NCI-H460 (cell line): Measurements from ENCODE around the gene SFSWAP. TPM values are rescaled to one million over a fixed set of nuclear protein-coding genes. Genes with fewer than 3 reads are reported as not detected.

Experiments
- DNase-seq: peaks from one replicate; pipeline ENCODE4 v3.0.0-alpha.2; 2016; ENCODE audit warnings: low read depth; ENCODE audit errors: extremely low read depth
- total RNA-seq: library from RNA; depleted of rRNA; stranded (reverse); fragments of >200 nt; shearing (Covaris generic); gene quantifications from 2 replicates; pipeline ENCODE4 v1.2.3, GENCODE V29; 2014

Gene SFSWAP
- total RNA-seq, 1 experiment from 2014 or later: 34.6 TPM

GRCh38 chr12:131830335-131830913, 119.5 kb downstream of the SFSWAP start:
- peak; percentile 72 for DNase-seq

DNA sequence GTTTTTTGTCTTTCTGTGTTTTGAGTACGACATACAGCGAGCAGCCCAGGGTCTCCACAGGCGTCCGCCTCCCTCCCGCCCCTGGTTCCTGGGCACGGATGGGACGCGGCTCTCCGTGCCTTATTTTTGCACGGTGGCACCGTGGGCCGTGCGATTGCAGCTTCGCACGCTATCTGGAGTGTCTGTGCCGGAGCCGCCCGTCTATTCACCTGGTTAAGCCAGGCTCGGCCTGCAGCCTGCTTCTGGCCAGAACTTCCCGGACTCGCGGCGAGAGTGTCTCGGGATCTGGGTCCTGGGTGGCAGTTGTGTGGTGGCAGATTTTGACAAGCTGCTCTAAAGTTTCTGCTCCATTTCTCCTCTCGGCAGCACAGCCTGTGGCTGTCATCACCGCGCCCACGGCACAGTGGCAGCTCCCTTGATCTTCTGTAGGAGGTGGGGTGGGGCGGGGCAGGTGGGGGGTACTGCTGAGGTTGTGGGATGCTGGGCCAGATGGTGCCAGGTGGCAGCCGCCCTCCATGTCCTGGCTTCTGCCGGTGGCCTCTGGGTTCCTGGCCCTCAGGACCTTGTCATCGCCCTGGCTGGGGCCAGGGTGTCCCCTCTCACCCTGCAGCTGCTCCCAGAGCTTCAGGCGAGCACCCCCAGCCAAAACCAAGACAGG, 120.2 kb downstream of the SFSWAP start:
- DNase-seq: no peak

DNA sequence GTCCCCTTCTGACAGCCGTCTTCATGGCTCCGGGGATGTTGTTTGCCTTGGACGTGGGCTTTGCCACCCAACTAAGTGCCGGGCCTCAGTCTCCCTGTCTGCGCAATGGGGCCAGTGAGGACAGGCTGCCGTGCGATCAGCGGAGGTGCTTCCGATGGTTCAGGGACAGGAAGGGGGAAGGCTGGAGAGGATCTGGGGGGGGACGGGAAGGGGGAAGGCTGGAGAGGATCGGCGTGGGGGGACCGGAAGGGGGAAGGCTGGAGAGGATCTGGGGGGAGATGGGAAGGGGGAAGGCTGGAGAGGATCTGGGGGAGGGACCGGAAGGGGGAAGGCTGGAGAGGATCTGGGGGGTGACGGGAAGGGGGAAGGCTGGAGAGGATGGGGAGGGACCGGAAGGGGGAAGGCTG, 120.7 kb downstream of the SFSWAP start:
- peak; percentile 41 for DNase-seq

GRCh38 chr12:131832321-131833231, 121.7 kb downstream of the SFSWAP start:
- peak; percentile 68 for DNase-seq

- DNase-seq: no peak
These were observed 122.5 kb downstream of the SFSWAP start for GRCh38 chr12:131833288-131833895.

- no peak for DNase-seq
These were observed 123.2 kb downstream of the SFSWAP start for GRCh38 chr12:131833896-131834641.

- DNase-seq: no peak
These were observed 124.1 kb downstream of the SFSWAP start for GRCh38 chr12:131834798-131835615.

GRCh38 chr12:131835616-131836171, 124.8 kb downstream of the SFSWAP start:
- DNase-seq: no peak

DNA sequence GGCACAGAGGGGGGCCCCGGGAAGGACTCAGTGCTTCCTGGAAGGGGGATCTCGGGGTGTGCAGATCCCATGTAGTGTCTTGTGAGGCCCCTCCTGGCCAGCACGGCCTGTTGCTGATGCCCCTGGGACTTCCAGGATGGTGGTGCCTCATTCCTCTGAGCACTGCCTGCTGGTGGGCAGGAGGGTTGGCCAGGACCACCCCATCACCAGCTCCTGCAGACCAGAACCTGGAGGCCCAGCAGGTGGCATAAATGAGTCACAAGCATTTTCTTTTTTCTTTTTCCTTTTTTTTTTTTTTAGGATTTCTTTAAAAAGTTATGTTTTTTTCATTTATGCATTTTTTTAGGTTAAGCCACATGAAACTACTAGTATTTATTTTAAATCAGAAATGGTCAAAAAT, 125.3 kb downstream of the SFSWAP start:
- no peak for DNase-seq

DNA sequence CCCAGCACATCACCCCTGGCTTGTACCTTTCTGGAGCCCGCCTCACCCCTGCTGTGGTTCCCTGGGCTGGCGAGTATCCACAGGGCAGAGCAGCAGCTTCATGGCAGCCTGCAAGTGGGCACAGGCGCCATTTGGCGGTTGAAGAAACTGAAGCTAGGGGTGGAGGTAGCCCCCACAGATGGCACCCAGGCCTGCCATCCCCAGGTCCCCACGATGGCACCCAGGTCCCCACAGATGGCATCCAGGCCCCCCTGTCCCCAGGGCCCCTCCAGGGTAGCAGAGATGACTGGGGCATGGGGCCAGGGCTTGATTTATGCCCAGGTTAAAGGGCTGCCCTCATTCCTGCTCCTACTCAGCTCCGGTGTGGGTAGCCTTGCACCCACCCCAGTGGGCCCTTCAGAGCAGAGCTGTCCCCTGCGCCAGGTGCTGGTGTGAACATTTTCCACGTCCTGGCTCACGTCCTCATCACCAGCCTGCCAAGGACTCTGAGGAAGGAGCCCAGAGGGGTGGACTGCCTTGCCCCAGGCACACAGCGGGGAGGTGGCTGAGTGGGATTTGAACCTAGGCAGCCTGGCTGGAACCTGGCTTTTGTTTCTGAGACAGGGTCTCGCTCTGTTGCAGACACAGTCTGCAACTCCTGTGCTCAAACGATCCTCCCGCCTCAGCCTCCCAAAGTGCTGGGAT, 126.0 kb downstream of the SFSWAP start:
- DNase-seq: no peak

- DNase-seq: no peak
These were observed 129.9 kb downstream of the SFSWAP start for GRCh38 chr12:131840643-131841416.

- DNase-seq: no peak
These were observed 130.7 kb downstream of the SFSWAP start for GRCh38 chr12:131841547-131841946.

- no peak for DNase-seq
These were observed 131.3 kb downstream of the SFSWAP start for GRCh38 chr12:131842169-131842568.

GRCh38 chr12:131843527-131843926, 132.6 kb downstream of the SFSWAP start:
- no peak for DNase-seq

DNA sequence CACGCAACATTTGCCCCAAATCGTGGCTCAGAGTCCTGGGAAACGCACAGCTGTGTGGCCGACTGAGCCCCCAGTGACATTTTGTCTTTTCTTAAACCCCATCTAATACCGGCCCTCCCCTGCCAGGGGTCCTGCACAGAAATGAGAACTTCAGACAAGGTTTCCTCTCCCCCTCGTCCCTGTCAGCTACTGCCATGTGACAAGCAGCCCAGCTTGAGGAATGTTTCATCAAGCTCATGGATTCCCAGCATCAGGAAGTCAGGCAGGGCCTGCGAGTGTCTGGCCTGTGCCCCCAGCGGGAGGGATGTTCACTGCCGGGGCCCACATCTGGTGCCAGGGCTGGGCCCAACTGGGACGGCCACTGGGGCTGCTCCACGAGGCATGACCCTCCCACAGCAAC, 133.2 kb downstream of the SFSWAP start:
- DNase-seq: no peak

DNA sequence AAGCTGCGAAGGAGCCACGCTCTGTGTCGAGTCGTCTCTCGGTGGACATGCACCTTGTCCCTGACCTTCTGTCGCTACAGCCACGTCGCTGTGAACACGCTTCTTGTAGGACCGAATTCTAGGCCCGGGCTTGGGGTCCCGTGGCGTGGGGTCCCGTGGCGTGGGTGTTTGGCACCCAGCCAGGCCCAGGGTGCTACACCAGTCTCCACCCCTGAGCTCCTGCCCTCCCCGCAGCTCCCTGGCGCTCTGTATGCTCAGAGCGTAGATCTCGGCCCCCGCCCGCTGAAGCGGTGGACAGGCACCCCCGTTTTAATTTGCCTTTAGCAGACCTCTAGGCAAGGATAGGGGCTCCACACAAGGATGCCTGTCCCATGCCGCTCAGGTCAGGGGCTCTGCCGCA, 133.8 kb downstream of the SFSWAP start:
- DNase-seq: no peak

GRCh38 chr12:131845121-131845520, 134.2 kb downstream of the SFSWAP start:
- no peak for DNase-seq

GRCh38 chr12:131847456-131847855, 136.6 kb downstream of the SFSWAP start:
- no peak for DNase-seq
